Measurements from ENCODE around the gene PKNOX2. TPM values are rescaled to one million over a fixed set of nuclear protein-coding genes. Genes with fewer than 3 reads are reported as not detected.

Gene PKNOX2
- total RNA-seq, 4 donors from 2014 or later: 1.5 to 4.6 (median 2.8) TPM

DNA sequence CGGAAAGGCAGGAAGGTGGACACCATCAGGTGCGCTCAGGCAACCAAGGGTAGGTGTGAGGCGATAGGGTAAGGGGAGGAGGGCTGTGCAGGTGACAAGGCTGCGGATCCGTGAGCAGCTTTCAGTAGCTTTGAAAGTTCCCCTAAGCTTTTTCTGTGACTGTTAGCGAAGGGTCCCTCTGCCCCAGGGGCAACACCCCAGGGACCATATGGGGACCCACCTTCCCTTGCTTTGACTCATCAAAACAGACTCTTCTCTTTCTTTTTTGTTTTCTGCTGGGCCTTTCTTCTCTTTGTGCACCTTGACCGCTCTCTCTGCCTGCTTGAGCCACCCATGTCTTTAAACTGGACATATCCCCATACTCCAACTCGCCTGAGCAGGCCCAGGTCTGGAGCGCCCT lies 194.6 kb downstream of the PKNOX2 start:
- TF ChIP-seq POLR2A (IDR thresholded peaks at IDR 0.05): no peak
- TF ChIP-seq CTCF (IDR thresholded peaks at IDR 0.05): no peak
- 93 to 96% methylated on average over 9 of the region's 9 CpGs for WGBS, 2 donors
- H3K4me3 ChIP-seq (ENCODE audit: low read depth, poor library complexity, severe bottlenecking): no peak overlapping the region
- no peak for DNase-seq (ENCODE audit: low spot score in 2 of 2)
- intact Hi-C loops (cut with DNase I; ENCODE audit: low total_unique reads): no loop called here

GRCh38 chr11:125360066-125360465 lies 195.5 kb downstream of the PKNOX2 start:
- intact Hi-C loops (cut with DNase I; ENCODE audit: low total_unique reads): no loop called here
- no peak for TF ChIP-seq POLR2A (IDR thresholded peaks at IDR 0.05)
- TF ChIP-seq CTCF (IDR thresholded peaks at IDR 0.05): no peak
- H3K4me3 ChIP-seq (ENCODE audit: low read depth, poor library complexity, severe bottlenecking): no peak overlapping the region
- no peak for DNase-seq (ENCODE audit: low spot score in 2 of 2)
- 86 to 89% methylated on average over 7 of the region's 7 CpGs for WGBS, 2 donors

GRCh38 chr11:125364121-125364826 lies 199.7 kb downstream of the PKNOX2 start:
- no peak for DNase-seq (ENCODE audit: low spot score in 2 of 2)
- intact Hi-C loops (cut with DNase I; ENCODE audit: low total_unique reads): no loop called here
- no peak overlapping the region for H3K4me3 ChIP-seq (ENCODE audit: low read depth, poor library complexity, severe bottlenecking)
- TF ChIP-seq POLR2A (IDR thresholded peaks at IDR 0.05) (no peak), CTCF (IDR thresholded peaks at IDR 0.05) (no peak)
- WGBS, 2 donors: 81 to 84% methylated on average over 11 of the region's 11 CpGs

GRCh38 chr11:125365196-125365931 lies 200.8 kb downstream of the PKNOX2 start:
- no peak for DNase-seq (ENCODE audit: low spot score in 2 of 2)
- intact Hi-C loops (cut with DNase I; ENCODE audit: low total_unique reads): no loop called here
- 54 to 56% methylated on average over 7 of the region's 7 CpGs for WGBS, 2 donors
- TF ChIP-seq CTCF (IDR thresholded peaks at IDR 0.05): no peak
- no peak for TF ChIP-seq POLR2A (IDR thresholded peaks at IDR 0.05)
- no peak overlapping the region for H3K4me3 ChIP-seq (ENCODE audit: low read depth, poor library complexity, severe bottlenecking)

- 88 to 89% methylated on average over 8 of the region's 8 CpGs for WGBS, 2 donors
- H3K4me3 ChIP-seq (ENCODE audit: low read depth, poor library complexity, severe bottlenecking): no peak overlapping the region
- TF ChIP-seq CTCF (IDR thresholded peaks at IDR 0.05) (no peak), POLR2A (IDR thresholded peaks at IDR 0.05) (no peak)
- no peak for DNase-seq (ENCODE audit: low spot score in 2 of 2)
- intact Hi-C loops (cut with DNase I; ENCODE audit: low total_unique reads): no loop called here
Observed at GRCh38 chr11:125367710-125368109, 203.2 kb downstream of the PKNOX2 start.

Measured in lower leg skin (tissue), 4 donors.